Measurements from ENCODE around the gene ZBTB40. TPM values are rescaled to one million over a fixed set of nuclear protein-coding genes. Genes with fewer than 3 reads are reported as not detected.

ZBTB40 gene
- total RNA-seq, 1 experiment from 2014 or later: 16.3 TPM

DNA sequence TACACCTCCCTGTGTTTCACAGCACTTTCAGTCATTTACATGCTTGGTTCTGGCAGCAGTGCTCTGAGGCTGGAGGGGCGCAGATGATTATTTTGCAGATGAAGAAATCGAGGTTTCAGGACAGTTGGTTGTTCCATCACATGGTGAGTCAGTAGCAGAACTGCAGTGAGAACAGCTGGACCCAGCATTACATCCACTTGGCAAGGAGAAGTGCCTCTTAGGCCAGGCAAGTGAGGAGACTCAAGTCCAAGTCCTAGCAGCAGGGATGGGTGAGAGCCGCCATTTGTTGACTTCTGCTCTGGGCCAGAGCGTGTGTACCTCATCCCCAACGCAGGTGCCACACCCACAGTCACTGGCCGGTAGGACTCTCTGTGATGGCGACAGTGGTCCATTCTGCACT is 84.9 kb downstream of the ZBTB40 start:
- Histone ChIP-seq H3K4ac (ENCODE audit: low read depth, low read length) (no peak overlapping the region), H3K56ac (ENCODE audit: insufficient read length, low read depth, low read length) (no peak overlapping the region), H2BK120ac (ENCODE audit: low read depth, low read length, poor library complexity, severe bottlenecking) (no peak overlapping the region), H4K20me1 (ENCODE audit: control insufficient read depth, insufficient read depth, insufficient read length) (no peaks in the 10 kb centered on the region), H3K14ac (ENCODE audit: insufficient read depth, low read length) (no peak overlapping the region), H4K91ac (ENCODE audit: insufficient read length, low read depth, low read length) (no peak overlapping the region), H3K4me1 (ENCODE audit: insufficient read depth, low read length) (no peaks in the 10 kb centered on the region), H2BK5ac (ENCODE audit: insufficient read length, low read length) (no peak overlapping the region), H4K8ac (replicated peaks; ENCODE audit: insufficient read length, low read depth, low read length) (no peak overlapping the region), H3K23me2 (ENCODE audit: insufficient read length, low read depth, low read length, poor library complexity, severe bottlenecking) (no peaks in the 10 kb centered on the region), H2AK5ac (ENCODE audit: insufficient read length, low read length) (no peak overlapping the region), H2BK15ac (ENCODE audit: low read depth, low read length) (no peak overlapping the region), H4K5ac (ENCODE audit: insufficient read length, low read depth, low read length) (no peak overlapping the region), H3K23ac (ENCODE audit: insufficient read length, low read depth, low read length) (no peak overlapping the region), H3K27ac (ENCODE audit: insufficient read length, low read depth, low read length) (no peak overlapping the region), H2AFZ (ENCODE audit: low read length) (no peak overlapping the region), H3K79me1 (ENCODE audit: insufficient read depth, low read depth, low read length, poor library complexity, severe bottlenecking) (no peaks in the 10 kb centered on the region), H3K79me2 (ENCODE audit: insufficient read depth, low read length) (no peaks in the 10 kb centered on the region), H2BK20ac (ENCODE audit: low read depth, low read length, poor library complexity, severe bottlenecking) (no peak overlapping the region), H3T11ph (ENCODE audit: low read length) (no peak overlapping the region), H3K4me2 (ENCODE audit: insufficient read depth, insufficient read length, low read length) (no peak overlapping the region), H3K9ac (ENCODE audit: extremely low read depth, insufficient read length, low read length) (no peak overlapping the region), H3K27me3 (ENCODE audit: insufficient read depth, low read length) (no peaks in the 10 kb centered on the region), H3K18ac (ENCODE audit: insufficient read length, low read depth, low read length) (no peak overlapping the region), H3K9me3 (ENCODE audit: control insufficient read depth, low read depth, low read length) (no peaks in the 10 kb centered on the region), H2BK12ac (ENCODE audit: insufficient read length, low read depth, low read length) (no peak overlapping the region)
- TF ChIP-seq, protein P1, sequence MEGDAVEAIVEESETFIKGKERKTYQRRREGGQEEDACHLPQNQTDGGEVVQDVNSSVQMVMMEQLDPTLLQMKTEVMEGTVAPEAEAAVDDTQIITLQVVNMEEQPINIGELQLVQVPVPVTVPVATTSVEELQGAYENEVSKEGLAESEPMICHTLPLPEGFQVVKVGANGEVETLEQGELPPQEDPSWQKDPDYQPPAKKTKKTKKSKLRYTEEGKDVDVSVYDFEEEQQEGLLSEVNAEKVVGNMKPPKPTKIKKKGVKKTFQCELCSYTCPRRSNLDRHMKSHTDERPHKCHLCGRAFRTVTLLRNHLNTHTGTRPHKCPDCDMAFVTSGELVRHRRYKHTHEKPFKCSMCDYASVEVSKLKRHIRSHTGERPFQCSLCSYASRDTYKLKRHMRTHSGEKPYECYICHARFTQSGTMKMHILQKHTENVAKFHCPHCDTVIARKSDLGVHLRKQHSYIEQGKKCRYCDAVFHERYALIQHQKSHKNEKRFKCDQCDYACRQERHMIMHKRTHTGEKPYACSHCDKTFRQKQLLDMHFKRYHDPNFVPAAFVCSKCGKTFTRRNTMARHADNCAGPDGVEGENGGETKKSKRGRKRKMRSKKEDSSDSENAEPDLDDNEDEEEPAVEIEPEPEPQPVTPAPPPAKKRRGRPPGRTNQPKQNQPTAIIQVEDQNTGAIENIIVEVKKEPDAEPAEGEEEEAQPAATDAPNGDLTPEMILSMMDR (conservative IDR thresholded peaks at IDR 0.05): no peak
- no peaks in the 10 kb centered on the region for H3K36me3 Mint-ChIP-seq (ENCODE audit: insufficient read depth in 1 of 3, low read depth in 3 of 3)
- H3K4me1 Mint-ChIP-seq: peaks cover 0 to 4% of the 10 kb centered on the region in 2 experiments; a peak in 1 of 4 replicates
- no peaks in the 10 kb centered on the region for H3K9me3 Mint-ChIP-seq
- no peak overlapping the region for H3K27ac Mint-ChIP-seq
- no peaks in the 10 kb centered on the region for H3K27me3 Mint-ChIP-seq (ENCODE audit: low read depth)
- DNase-seq: no peak
- H3K4me3 Mint-ChIP-seq: no peak overlapping the region
- WGBS (ENCODE audit: extremely low coverage, insufficient read length, low lambda C conversion rate): no CpG with 5 or more reads among the region's 7 CpGs
